Kidney epithelial cell (primary cell): Measurements from ENCODE around the gene PHF3. TPM values are rescaled to one million over a fixed set of nuclear protein-coding genes. Genes with fewer than 3 reads are reported as not detected.
"Not testable (repeated sequence)": the region's sequence is repeated elsewhere in the genome, so short reads cannot be mapped to it uniquely, and the experiment has no call there.

ENCODE experiments used
- DNase-seq: peaks from one replicate; pipeline ENCODE4 v3.0.0-alpha.2; 2010; ENCODE audit warnings: low read depth
- H3K27me3 ChIP-seq: 2 replicates; pipeline ENCODE4 v1.6.0; 2011; ENCODE audit warnings: low read length; ENCODE audit not compliant: control insufficient read depth, insufficient read depth
- H3K36me3 ChIP-seq: 2 replicates; pipeline ENCODE4 v1.5.1; 2011; ENCODE audit warnings: low read length; ENCODE audit not compliant: control insufficient read depth, insufficient read depth
- H3K4me3 ChIP-seq: 2 replicates; pipeline ENCODE4 v1.5.1; 2011; ENCODE audit warnings: low read depth, mild to moderate bottlenecking, control low read depth, low read length
- CTCF ChIP-seq: IDR thresholded peaks from 2 replicates; pipeline ENCODE4 v1.5.1; 2011; ENCODE audit warnings: mild to moderate bottlenecking, moderate library complexity, low read length, control low read depth, inconsistent platforms; ENCODE audit not compliant: insufficient read depth, poor library complexity, severe bottlenecking
- total RNA-seq: library from RNA; depleted of rRNA; stranded (reverse); fragments of >200 nt; gene quantifications from 2 replicates; pipeline ENCODE4 v1.2.3, GENCODE V29; 2015

PHF3 gene
- total RNA-seq, 1 donor from 2014 or later: 45.7 TPM

DNA sequence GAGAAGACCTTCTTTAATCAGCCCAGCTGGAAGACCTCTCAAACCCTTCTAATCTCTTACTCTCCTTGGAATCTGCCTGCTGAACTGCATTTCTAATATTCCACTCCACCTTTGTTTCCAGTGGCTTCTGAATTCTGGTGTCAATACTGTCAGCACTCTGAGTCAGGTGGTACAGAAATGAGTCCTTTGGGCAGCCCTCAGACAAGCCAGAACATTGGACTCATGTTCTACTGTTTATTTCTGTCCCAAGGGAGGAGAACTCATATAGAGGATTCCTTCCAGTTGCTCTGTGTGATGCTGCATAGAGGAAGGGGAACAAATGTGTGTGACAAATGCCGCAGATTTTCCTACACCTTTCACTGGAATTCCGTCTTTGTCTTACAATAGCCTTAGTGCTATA, 114.8 kb downstream of the PHF3 start:
- Histone ChIP-seq H3K4me3 (no peak overlapping the region), H3K27me3 (no peaks in the 10 kb centered on the region), H3K36me3 (no peaks in the 10 kb centered on the region)
- TF ChIP-seq CTCF: no peak
- DNase-seq: no peak

GRCh38 chr6:63757275-63757674, 121.7 kb downstream of the PHF3 start:
- H3K4me3 ChIP-seq, H3K27me3 ChIP-seq, DNase-seq, H3K36me3 ChIP-seq: not testable (repeated sequence)

GRCh38 chr6:63757826-63758225, 122.2 kb downstream of the PHF3 start:
- no peaks in the 10 kb centered on the region for H3K27me3 ChIP-seq
- H3K36me3 ChIP-seq: no peaks in the 10 kb centered on the region
- no peak for DNase-seq
- H3K4me3 ChIP-seq: no peak overlapping the region
- no peak for TF ChIP-seq CTCF

DNA sequence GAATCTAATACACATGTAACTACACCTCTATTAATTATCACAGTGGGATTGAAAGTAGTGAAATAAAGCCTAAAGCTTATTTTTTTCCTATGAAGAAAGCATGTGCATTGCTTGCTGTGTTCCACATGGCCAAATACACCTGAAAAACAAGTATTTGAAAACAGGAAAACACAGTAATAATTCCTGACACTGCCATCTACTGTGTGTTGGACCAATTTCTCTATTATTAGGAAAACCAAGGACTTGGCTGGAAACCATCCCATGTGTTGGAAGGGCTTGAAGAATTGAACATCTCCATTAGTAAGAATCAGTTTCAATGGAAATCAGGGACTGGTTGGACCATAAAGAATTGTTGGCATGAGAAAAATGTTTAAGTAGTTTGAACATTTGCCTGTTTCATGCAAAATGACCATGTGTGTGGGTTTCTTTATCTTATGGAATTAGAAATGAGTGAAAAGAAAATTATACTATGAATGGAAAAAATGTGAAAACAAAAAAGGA, 124.1 kb downstream of the PHF3 start:
- H3K27me3 ChIP-seq: no peaks in the 10 kb centered on the region
- no peak for TF ChIP-seq CTCF
- no peak for DNase-seq
- no peak overlapping the region for H3K4me3 ChIP-seq
- H3K36me3 ChIP-seq: no peaks in the 10 kb centered on the region

DNA sequence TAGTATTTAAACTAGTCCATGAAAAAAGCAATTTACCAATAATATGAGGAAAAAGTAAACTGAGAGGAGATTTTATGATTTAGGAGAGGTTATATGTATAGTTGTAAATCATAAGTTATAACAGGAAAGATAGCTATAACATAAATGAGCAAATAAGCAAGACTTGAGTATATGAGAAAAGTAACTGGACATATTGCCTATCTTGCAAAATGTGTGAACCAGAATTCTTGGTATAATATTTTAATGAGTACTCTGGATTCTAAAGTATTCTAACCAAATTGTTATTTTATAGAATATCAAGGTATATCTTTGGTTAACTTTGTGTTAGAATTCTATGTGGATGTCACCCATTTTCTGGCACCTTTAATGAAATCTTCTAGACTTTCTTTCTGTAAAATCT, 124.6 kb downstream of the PHF3 start:
- Histone ChIP-seq H3K27me3 (no peaks in the 10 kb centered on the region), H3K4me3 (no peak overlapping the region)
- no peak for TF ChIP-seq CTCF

GRCh38 chr6:63764318-63764916, 128.8 kb downstream of the PHF3 start:
- TF ChIP-seq CTCF: no peak
- Histone ChIP-seq H3K27me3 (no peaks in the 10 kb centered on the region), H3K4me3 (no peak overlapping the region), H3K36me3 (no peaks in the 10 kb centered on the region)
- DNase-seq: no peak

More for the DNA sequence above, 124.6 kb downstream of the PHF3 start:
- DNase-seq: no peak
- H3K36me3 ChIP-seq: no peaks in the 10 kb centered on the region

Other genes with a start within 250 kb of the PHF3 start
- gene PTP4A1, start 63.3 kb upstream of the PHF3 start, total RNA-seq: 44.2 and 48.4 TPM in 2 replicates